Measurements from ENCODE around the gene MAGI1.

MAGI1 gene

DNA sequence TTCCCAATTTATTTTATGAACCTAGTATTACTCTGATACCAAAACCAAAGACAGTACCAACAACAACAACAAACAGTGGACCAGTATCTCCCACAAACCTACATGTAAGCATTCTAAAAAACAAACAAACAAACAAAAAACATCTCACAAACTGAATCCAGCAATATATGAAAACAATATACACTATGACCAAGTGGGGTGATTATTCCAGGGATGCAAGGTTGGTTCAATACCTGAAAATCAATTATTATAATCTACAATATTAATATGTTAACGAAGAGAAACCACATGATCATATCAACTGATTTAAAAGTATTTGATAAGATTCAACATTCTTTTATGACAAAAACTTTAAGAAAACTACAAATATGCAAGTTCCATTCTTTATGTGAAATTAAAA, 391.3 kb downstream of the MAGI1 start (continued):
- TF ChIP-seq, protein P1, sequence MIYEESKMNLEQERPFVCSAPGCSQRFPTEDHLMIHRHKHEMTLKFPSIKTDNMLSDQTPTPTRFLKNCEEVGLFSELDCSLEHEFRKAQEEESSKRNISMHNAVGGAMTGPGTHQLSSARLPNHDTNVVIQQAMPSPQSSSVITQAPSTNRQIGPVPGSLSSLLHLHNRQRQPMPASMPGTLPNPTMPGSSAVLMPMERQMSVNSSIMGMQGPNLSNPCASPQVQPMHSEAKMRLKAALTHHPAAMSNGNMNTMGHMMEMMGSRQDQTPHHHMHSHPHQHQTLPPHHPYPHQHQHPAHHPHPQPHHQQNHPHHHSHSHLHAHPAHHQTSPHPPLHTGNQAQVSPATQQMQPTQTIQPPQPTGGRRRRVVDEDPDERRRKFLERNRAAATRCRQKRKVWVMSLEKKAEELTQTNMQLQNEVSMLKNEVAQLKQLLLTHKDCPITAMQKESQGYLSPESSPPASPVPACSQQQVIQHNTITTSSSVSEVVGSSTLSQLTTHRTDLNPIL (CRISPR knock-in tag; IDR thresholded peaks at IDR 0.05; ENCODE audit: low read depth), result no peak
- TF ChIP-seq ZFP30 (CRISPR knock-in tag; IDR thresholded peaks at IDR 0.05) (no peak), TCF4 (CRISPR knock-in tag; IDR thresholded peaks at IDR 0.05; ENCODE audit: borderline replicate concordance) (no peak), OSR1 (CRISPR knock-in tag; IDR thresholded peaks at IDR 0.05) (no peak), ZNF70 (CRISPR knock-in tag; IDR thresholded peaks at IDR 0.05) (no peak), PPARA (CRISPR knock-in tag; IDR thresholded peaks at IDR 0.05; ENCODE audit: borderline replicate concordance) (no peak), ISL1 (CRISPR knock-in tag; IDR thresholded peaks at IDR 0.05) (no peak)
- TF ChIP-seq, protein P2, sequence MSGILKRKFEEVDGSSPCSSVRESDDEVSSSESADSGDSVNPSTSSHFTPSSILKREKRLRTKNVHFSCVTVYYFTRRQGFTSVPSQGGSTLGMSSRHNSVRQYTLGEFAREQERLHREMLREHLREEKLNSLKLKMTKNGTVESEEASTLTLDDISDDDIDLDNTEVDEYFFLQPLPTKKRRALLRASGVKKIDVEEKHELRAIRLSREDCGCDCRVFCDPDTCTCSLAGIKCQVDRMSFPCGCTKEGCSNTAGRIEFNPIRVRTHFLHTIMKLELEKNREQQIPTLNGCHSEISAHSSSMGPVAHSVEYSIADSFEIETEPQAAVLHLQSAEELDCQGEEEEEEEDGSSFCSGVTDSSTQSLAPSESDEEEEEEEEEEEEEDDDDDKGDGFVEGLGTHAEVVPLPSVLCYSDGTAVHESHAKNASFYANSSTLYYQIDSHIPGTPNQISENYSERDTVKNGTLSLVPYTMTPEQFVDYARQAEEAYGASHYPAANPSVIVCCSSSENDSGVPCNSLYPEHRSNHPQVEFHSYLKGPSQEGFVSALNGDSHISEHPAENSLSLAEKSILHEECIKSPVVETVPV (CRISPR knock-in tag; IDR thresholded peaks at IDR 0.05), result no peak

DNA sequence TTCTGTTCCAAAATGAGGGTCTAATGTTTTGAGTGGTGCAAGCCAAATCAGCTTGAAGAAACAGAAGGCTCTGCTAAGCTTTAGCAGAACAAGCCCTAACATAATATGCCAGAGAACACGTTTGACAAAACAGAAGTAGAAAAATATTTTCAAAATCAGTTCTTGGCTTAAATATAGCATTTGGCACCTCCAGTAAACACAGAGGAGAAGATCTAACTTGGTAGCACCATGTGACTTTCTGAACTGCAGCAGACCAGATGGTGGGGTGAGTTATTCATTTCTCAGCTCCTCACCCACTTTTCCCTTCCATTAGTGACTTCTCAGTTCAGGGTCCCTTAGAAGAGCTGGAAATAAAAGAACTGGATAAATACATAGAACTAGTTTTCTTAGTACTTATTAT, 395.8 kb downstream of the MAGI1 start:
- ATAC-seq, result no peak
- TF ChIP-seq PPARA (CRISPR knock-in tag; IDR thresholded peaks at IDR 0.05; ENCODE audit: borderline replicate concordance) (no peak), ZNF565 (CRISPR knock-in tag; conservative IDR thresholded peaks at IDR 0.05; ENCODE audit: low read depth) (no peak), ESRRG (CRISPR knock-in tag; IDR thresholded peaks at IDR 0.05) (no peak), ARNTL (CRISPR knock-in tag; IDR thresholded peaks at IDR 0.05; ENCODE audit: borderline replicate concordance, low read depth) (no peak), CSDC2 (CRISPR knock-in tag; IDR thresholded peaks at IDR 0.05) (no peak), ZFP30 (CRISPR knock-in tag; IDR thresholded peaks at IDR 0.05) (no peak), GLIS3 (CRISPR knock-in tag; IDR thresholded peaks at IDR 0.05) (no peak), SNAI2 (CRISPR knock-in tag; IDR thresholded peaks at IDR 0.05) (no peak), ZC3H10 (CRISPR knock-in tag; IDR thresholded peaks at IDR 0.05) (no peak)
- TF ChIP-seq, protein P3, sequence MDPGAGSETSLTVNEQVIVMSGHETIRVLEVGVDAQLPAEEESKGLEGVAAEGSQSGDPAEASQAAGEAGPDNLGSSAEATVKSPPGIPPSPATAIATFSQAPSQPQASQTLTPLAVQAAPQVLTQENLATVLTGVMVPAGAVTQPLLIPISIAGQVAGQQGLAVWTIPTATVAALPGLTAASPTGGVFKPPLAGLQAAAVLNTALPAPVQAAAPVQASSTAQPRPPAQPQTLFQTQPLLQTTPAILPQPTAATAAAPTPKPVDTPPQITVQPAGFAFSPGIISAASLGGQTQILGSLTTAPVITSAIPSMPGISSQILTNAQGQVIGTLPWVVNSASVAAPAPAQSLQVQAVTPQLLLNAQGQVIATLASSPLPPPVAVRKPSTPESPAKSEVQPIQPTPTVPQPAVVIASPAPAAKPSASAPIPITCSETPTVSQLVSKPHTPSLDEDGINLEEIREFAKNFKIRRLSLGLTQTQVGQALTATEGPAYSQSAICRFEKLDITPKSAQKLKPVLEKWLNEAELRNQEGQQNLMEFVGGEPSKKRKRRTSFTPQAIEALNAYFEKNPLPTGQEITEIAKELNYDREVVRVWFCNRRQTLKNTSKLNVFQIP (CRISPR knock-in tag; IDR thresholded peaks at IDR 0.05; ENCODE audit: borderline replicate concordance, low read depth), result no peak
- TF ChIP-seq, protein P4, sequence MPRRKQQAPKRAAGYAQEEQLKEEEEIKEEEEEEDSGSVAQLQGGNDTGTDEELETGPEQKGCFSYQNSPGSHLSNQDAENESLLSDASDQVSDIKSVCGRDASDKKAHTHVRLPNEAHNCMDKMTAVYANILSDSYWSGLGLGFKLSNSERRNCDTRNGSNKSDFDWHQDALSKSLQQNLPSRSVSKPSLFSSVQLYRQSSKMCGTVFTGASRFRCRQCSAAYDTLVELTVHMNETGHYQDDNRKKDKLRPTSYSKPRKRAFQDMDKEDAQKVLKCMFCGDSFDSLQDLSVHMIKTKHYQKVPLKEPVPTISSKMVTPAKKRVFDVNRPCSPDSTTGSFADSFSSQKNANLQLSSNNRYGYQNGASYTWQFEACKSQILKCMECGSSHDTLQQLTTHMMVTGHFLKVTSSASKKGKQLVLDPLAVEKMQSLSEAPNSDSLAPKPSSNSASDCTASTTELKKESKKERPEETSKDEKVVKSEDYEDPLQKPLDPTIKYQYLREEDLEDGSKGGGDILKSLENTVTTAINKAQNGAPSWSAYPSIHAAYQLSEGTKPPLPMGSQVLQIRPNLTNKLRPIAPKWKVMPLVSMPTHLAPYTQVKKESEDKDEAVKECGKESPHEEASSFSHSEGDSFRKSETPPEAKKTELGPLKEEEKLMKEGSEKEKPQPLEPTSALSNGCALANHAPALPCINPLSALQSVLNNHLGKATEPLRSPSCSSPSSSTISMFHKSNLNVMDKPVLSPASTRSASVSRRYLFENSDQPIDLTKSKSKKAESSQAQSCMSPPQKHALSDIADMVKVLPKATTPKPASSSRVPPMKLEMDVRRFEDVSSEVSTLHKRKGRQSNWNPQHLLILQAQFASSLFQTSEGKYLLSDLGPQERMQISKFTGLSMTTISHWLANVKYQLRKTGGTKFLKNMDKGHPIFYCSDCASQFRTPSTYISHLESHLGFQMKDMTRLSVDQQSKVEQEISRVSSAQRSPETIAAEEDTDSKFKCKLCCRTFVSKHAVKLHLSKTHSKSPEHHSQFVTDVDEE (CRISPR knock-in tag; IDR thresholded peaks at IDR 0.05), result no peak

DNA sequence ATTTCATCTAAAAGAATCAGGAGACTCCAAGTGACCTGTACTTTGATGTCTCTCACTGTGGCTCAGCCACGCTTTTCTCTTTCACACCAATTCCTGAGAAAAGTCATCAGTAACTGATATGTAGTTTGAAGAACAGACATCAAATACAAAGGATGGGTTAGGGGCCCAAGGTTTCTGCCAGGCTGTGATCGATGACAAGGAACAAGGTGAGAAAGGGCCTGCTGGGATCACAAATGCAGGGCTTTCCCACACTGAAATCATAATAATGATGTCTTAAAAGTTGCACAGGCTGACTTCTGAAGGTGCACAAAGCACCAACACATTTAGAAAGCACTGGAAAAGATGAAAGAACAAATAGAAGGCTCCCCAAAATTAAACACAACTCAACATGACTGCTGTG, 396.9 kb downstream of the MAGI1 start:
- ATAC-seq, result no peak
- TF ChIP-seq TOX (CRISPR knock-in tag; IDR thresholded peaks at IDR 0.05; ENCODE audit: borderline replicate concordance), result no peak
- no peak for TF ChIP-seq ZNF565 (CRISPR knock-in tag; conservative IDR thresholded peaks at IDR 0.05; ENCODE audit: low read depth)
- no peak for TF ChIP-seq TCF4 (CRISPR knock-in tag; IDR thresholded peaks at IDR 0.05; ENCODE audit: borderline replicate concordance)

DNA sequence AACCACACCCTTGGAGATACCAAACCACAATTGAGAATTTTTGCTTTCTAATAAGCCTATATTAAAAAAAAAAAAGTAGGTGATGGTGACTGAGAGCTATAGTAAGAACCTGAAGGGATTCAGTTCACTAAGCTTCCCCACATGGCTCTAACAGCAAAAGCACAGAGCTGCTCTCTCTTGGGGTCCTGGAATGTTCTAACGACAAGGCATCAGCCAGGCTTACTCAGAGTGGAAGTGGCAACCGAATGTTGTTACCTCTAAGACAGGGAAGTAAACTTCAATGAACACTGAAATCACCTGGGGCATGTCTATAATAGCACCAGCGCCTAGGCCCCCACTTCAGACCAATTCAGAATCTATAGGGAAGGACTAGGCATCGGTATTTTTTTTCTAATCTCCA, 397.7 kb downstream of the MAGI1 start:
- TF ChIP-seq, protein P1 (CRISPR knock-in tag; IDR thresholded peaks at IDR 0.05; ENCODE audit: low read depth), result no peak
- TF ChIP-seq OSR1 (CRISPR knock-in tag; IDR thresholded peaks at IDR 0.05) (no peak), ZFP30 (CRISPR knock-in tag; IDR thresholded peaks at IDR 0.05) (no peak), SNAI2 (CRISPR knock-in tag; IDR thresholded peaks at IDR 0.05) (no peak), GLIS3 (CRISPR knock-in tag; IDR thresholded peaks at IDR 0.05) (no peak)
- TF ChIP-seq, protein P3 (CRISPR knock-in tag; IDR thresholded peaks at IDR 0.05; ENCODE audit: borderline replicate concordance, low read depth), result no peak
- TF ChIP-seq, protein P4 (CRISPR knock-in tag; IDR thresholded peaks at IDR 0.05), result no peak
- no peak for ATAC-seq
